ENCODE data around the gene GRK5.

GRK5 gene

GRCh38 chr10:119495545-119495944, 288.2 kb downstream of the GRK5 start:
- Histone ChIP-seq H3K27me3 (ENCODE audit: low read depth, low read length) (no peaks in the 10 kb centered on the region), H3K4me2 (ENCODE audit: low read length) (no peak overlapping the region), H3K79me2 (ENCODE audit: low read length) (no peaks in the 10 kb centered on the region), H2AFZ (ENCODE audit: low read depth, low read length) (no peak overlapping the region), H3K27ac (ENCODE audit: low read length) (no peak overlapping the region), H4K20me1 (ENCODE audit: insufficient read depth, low read length) (no peaks in the 10 kb centered on the region), H3K9me3 (ENCODE audit: insufficient read depth, low read length) (no peaks in the 10 kb centered on the region), H3K4me3 (ENCODE audit: low read length) (no peak overlapping the region), H3K4me1 (ENCODE audit: low read length) (peaks cover 27% of the 10 kb centered on the region), H3K36me3 (replicated peaks; ENCODE audit: low read depth, low read length) (peaks cover 11% of the 10 kb centered on the region), H3K9ac (ENCODE audit: low read length) (no peak overlapping the region)
- TF ChIP-seq EZH2phosphoT487 (IDR thresholded peaks at IDR 0.05; ENCODE audit: low read depth): no peak
- no peak for TF ChIP-seq CTCF (IDR thresholded peaks at IDR 0.05; ENCODE audit: low read depth, low read length)

GRCh38 chr10:119496273-119496672, 288.9 kb downstream of the GRK5 start:
- H3K4me1 ChIP-seq (ENCODE audit: low read length): peaks cover 27% of the 10 kb centered on the region
- H3K4me3 ChIP-seq (ENCODE audit: low read length): no peak overlapping the region
- H3K36me3 ChIP-seq (replicated peaks; ENCODE audit: low read depth, low read length): peaks cover 11% of the 10 kb centered on the region
- H3K9ac ChIP-seq (ENCODE audit: low read length): no peak overlapping the region
- no peaks in the 10 kb centered on the region for H4K20me1 ChIP-seq (ENCODE audit: insufficient read depth, low read length)
- H2AFZ ChIP-seq (ENCODE audit: low read depth, low read length): no peak overlapping the region
- peak overlapping the region; percentile 27 for H3K4me2 ChIP-seq (ENCODE audit: low read length)
- no peaks in the 10 kb centered on the region for H3K27me3 ChIP-seq (ENCODE audit: low read depth, low read length)
- no peak for TF ChIP-seq EZH2phosphoT487 (IDR thresholded peaks at IDR 0.05; ENCODE audit: low read depth)
- no peak for TF ChIP-seq CTCF (IDR thresholded peaks at IDR 0.05; ENCODE audit: low read depth, low read length)
- no peaks in the 10 kb centered on the region for H3K9me3 ChIP-seq (ENCODE audit: insufficient read depth, low read length)
- H3K27ac ChIP-seq (ENCODE audit: low read length): no peak overlapping the region
- H3K79me2 ChIP-seq (ENCODE audit: low read length): no peaks in the 10 kb centered on the region

GRCh38 chr10:119497243-119497642, 289.9 kb downstream of the GRK5 start:
- Histone ChIP-seq H3K9me3 (ENCODE audit: insufficient read depth, low read length) (no peaks in the 10 kb centered on the region), H3K27ac (ENCODE audit: low read length) (no peak overlapping the region), H3K4me2 (ENCODE audit: low read length) (no peak overlapping the region), H4K20me1 (ENCODE audit: insufficient read depth, low read length) (no peaks in the 10 kb centered on the region), H2AFZ (ENCODE audit: low read depth, low read length) (no peak overlapping the region), H3K9ac (ENCODE audit: low read length) (no peak overlapping the region), H3K4me3 (ENCODE audit: low read length) (no peak overlapping the region), H3K4me1 (ENCODE audit: low read length) (peaks cover 33% of the 10 kb centered on the region), H3K36me3 (replicated peaks; ENCODE audit: low read depth, low read length) (peaks cover 15% of the 10 kb centered on the region), H3K27me3 (ENCODE audit: low read depth, low read length) (no peaks in the 10 kb centered on the region), H3K79me2 (ENCODE audit: low read length) (no peaks in the 10 kb centered on the region)
- TF ChIP-seq CTCF (IDR thresholded peaks at IDR 0.05; ENCODE audit: low read depth, low read length) (no peak), EZH2phosphoT487 (IDR thresholded peaks at IDR 0.05; ENCODE audit: low read depth) (no peak)

- Histone ChIP-seq H3K27ac (ENCODE audit: low read length) (no peak overlapping the region), H4K20me1 (ENCODE audit: insufficient read depth, low read length) (no peaks in the 10 kb centered on the region), H3K4me2 (ENCODE audit: low read length) (no peak overlapping the region), H3K9ac (ENCODE audit: low read length) (no peak overlapping the region), H3K9me3 (ENCODE audit: insufficient read depth, low read length) (no peaks in the 10 kb centered on the region), H2AFZ (ENCODE audit: low read depth, low read length) (no peak overlapping the region), H3K4me3 (ENCODE audit: low read length) (no peak overlapping the region), H3K79me2 (ENCODE audit: low read length) (no peaks in the 10 kb centered on the region), H3K4me1 (ENCODE audit: low read length) (peaks cover 35% of the 10 kb centered on the region), H3K27me3 (ENCODE audit: low read depth, low read length) (no peaks in the 10 kb centered on the region), H3K36me3 (replicated peaks; ENCODE audit: low read depth, low read length) (peaks cover 19% of the 10 kb centered on the region)
- TF ChIP-seq EZH2phosphoT487 (IDR thresholded peaks at IDR 0.05; ENCODE audit: low read depth) (no peak), CTCF (IDR thresholded peaks at IDR 0.05; ENCODE audit: low read depth, low read length) (no peak)
Measured at GRCh38 chr10:119498889-119499676, 291.7 kb downstream of the GRK5 start.

Measured in OCI-LY3 (cell line).